ENCODE results near the gene CCDC88A. TPM values are rescaled to one million over a fixed set of nuclear protein-coding genes. Genes with fewer than 3 reads are reported as not detected.
A peak's percentile ranks its signal among the peaks of the same experiment; 100 is the strongest.

The CCDC88A gene
- 47.3 TPM for polyA plus RNA-seq (2013, experiment 1 of 2)
- polyA plus RNA-seq (2013, experiment 2 of 2), result 43.5 TPM

GRCh38 chr2:55419679-55420438 is at the start of gene CCDC88A:
TSS of gene CCDC88A (minus strand) at chr2:55419856. CDS start at chr2:55419079, 777 bp downstream.
- under 1% methylated on average over 51 of the region's 62 CpGs for WGBS
- Histone ChIP-seq H2BK15ac (ENCODE audit: low read depth, poor library complexity, severe bottlenecking) (peak within 1 kb of the TSS; percentile 96), H3K79me1 (replicated peaks; ENCODE audit: low read length, poor library complexity, severe bottlenecking) (peaks cover 7% of the 10 kb centered on the region), H3K36me3 (ENCODE audit: control insufficient read depth in 1 of 2, insufficient read depth in 2 of 2, low read depth in 1 of 2, low read length in 2 of 2) (no peaks in the 10 kb centered on the region), H3K4me2 (ENCODE audit: low read length, poor library complexity, severe bottlenecking) (peak within 1 kb of the TSS; percentile 96), H2BK12ac (ENCODE audit: low read length in 2 of 2) (peak within 1 kb of the TSS; percentile 6 to 98), H3K4ac (ENCODE audit: low read depth in 1 of 2, low read length in 2 of 2) (peak within 1 kb of the TSS; percentile 82 to 84), H3K23ac (ENCODE audit: low read length in 2 of 2) (peak within 1 kb of the TSS in 1 of 2 experiments; percentile 77), H3K27ac (ENCODE audit: low read length, poor library complexity, severe bottlenecking) (peak within 1 kb of the TSS; percentile 92), H3K4me1 (ENCODE audit: control insufficient read depth, insufficient read depth, low read depth, low read length) (no peaks in the 10 kb centered on the region), H2BK5ac (ENCODE audit: low read depth, low read length, poor library complexity, severe bottlenecking) (peak within 1 kb of the TSS; percentile 71), H2AK5ac (ENCODE audit: low read length, severe bottlenecking) (no peak within 1 kb of the TSS), H3K27me3 (ENCODE audit: control insufficient read depth in 1 of 2, insufficient read depth in 1 of 2, low read length in 2 of 2) (no peaks in the 10 kb centered on the region), H3K4me3 (ENCODE audit: insufficient read depth in 1 of 2, low read depth in 1 of 2, low read length in 2 of 2) (peak within 1 kb of the TSS; percentile 79 to 94), H3K9me3 (ENCODE audit: control insufficient read depth, low read length) (no peaks in the 10 kb centered on the region), H3K14ac (ENCODE audit: low read length in 2 of 2) (peak within 1 kb of the TSS in 1 of 2 experiments; percentile 99), H3K18ac (ENCODE audit: low read depth in 1 of 2, low read length in 2 of 2) (peak within 1 kb of the TSS; percentile 95 to 98), H4K91ac (ENCODE audit: low read length) (peak within 1 kb of the TSS; percentile 48), H4K8ac (ENCODE audit: low read length) (peak within 1 kb of the TSS; percentile 78), H2AFZ (ENCODE audit: low read depth, low read length) (peak within 1 kb of the TSS; percentile 99), H3K9ac (ENCODE audit: low read length) (peak within 1 kb of the TSS; percentile 94), H2BK120ac (ENCODE audit: low read depth, low read length) (peak within 1 kb of the TSS; percentile 54)
- DNase-seq, result peak; percentile 98

GRCh38 chr2:55461679-55462078 is 42.0 kb upstream of the CCDC88A start:
- no peak overlapping the region for H2AFZ ChIP-seq (ENCODE audit: low read depth, low read length)
- H3K23ac ChIP-seq (ENCODE audit: low read length in 2 of 2), result no peak overlapping the region
- no peak for DNase-seq
- H3K9ac ChIP-seq (ENCODE audit: low read length), result no peak overlapping the region
- H3K18ac ChIP-seq (ENCODE audit: low read depth in 1 of 2, low read length in 2 of 2), result no peak overlapping the region
- H3K27me3 ChIP-seq (ENCODE audit: control insufficient read depth in 1 of 2, insufficient read depth in 1 of 2, low read length in 2 of 2), result no peaks in the 10 kb centered on the region
- H3K36me3 ChIP-seq (ENCODE audit: control insufficient read depth in 1 of 2, insufficient read depth in 2 of 2, low read depth in 1 of 2, low read length in 2 of 2), result no peaks in the 10 kb centered on the region
- H4K91ac ChIP-seq (ENCODE audit: low read length), result no peak overlapping the region
- no peak overlapping the region for H3K14ac ChIP-seq (ENCODE audit: low read length in 2 of 2)
- no peaks in the 10 kb centered on the region for H3K79me1 ChIP-seq (replicated peaks; ENCODE audit: low read length, poor library complexity, severe bottlenecking)
- no peak overlapping the region for H4K8ac ChIP-seq (ENCODE audit: low read length)
- H2BK15ac ChIP-seq (ENCODE audit: low read depth, poor library complexity, severe bottlenecking), result no peak overlapping the region
- H2BK12ac ChIP-seq (ENCODE audit: low read length in 2 of 2), result no peak overlapping the region
- H3K9me3 ChIP-seq (ENCODE audit: control insufficient read depth, low read length), result no peaks in the 10 kb centered on the region
- H3K27ac ChIP-seq (ENCODE audit: low read length, poor library complexity, severe bottlenecking), result no peak overlapping the region
- WGBS, result no CpG with 5 or more reads among the region's 2 CpGs
- H3K4me1 ChIP-seq (ENCODE audit: control insufficient read depth, insufficient read depth, low read depth, low read length), result no peaks in the 10 kb centered on the region
- H2BK120ac ChIP-seq (ENCODE audit: low read depth, low read length), result no peak overlapping the region
- H3K4me2 ChIP-seq (ENCODE audit: low read length, poor library complexity, severe bottlenecking), result no peak overlapping the region
- no peak overlapping the region for H2AK5ac ChIP-seq (ENCODE audit: low read length, severe bottlenecking)
- H3K4me3 ChIP-seq (ENCODE audit: insufficient read depth in 1 of 2, low read depth in 1 of 2, low read length in 2 of 2), result no peak overlapping the region
- no peak overlapping the region for H2BK5ac ChIP-seq (ENCODE audit: low read depth, low read length, poor library complexity, severe bottlenecking)
- no peak overlapping the region for H3K4ac ChIP-seq (ENCODE audit: low read depth in 1 of 2, low read length in 2 of 2)

- H2BK5ac ChIP-seq (ENCODE audit: low read depth, low read length, poor library complexity, severe bottlenecking), result no peak overlapping the region
- H2AK5ac ChIP-seq (ENCODE audit: low read length, severe bottlenecking), result no peak overlapping the region
- H4K8ac ChIP-seq (ENCODE audit: low read length), result no peak overlapping the region
- no peak overlapping the region for H2BK120ac ChIP-seq (ENCODE audit: low read depth, low read length)
- H3K23ac ChIP-seq (ENCODE audit: low read length in 2 of 2), result no peak overlapping the region
- peak overlapping the region; percentile 33 for H3K9ac ChIP-seq (ENCODE audit: low read length)
- H3K14ac ChIP-seq (ENCODE audit: low read length in 2 of 2), result no peak overlapping the region
- no peaks in the 10 kb centered on the region for H3K79me1 ChIP-seq (replicated peaks; ENCODE audit: low read length, poor library complexity, severe bottlenecking)
- H3K27me3 ChIP-seq (ENCODE audit: control insufficient read depth in 1 of 2, insufficient read depth in 1 of 2, low read length in 2 of 2), result no peaks in the 10 kb centered on the region
- H3K4me1 ChIP-seq (ENCODE audit: control insufficient read depth, insufficient read depth, low read depth, low read length), result no peaks in the 10 kb centered on the region
- no peak overlapping the region for H3K4ac ChIP-seq (ENCODE audit: low read depth in 1 of 2, low read length in 2 of 2)
- 71% methylated on average over 3 of the region's 3 CpGs for WGBS
- H3K9me3 ChIP-seq (ENCODE audit: control insufficient read depth, low read length), result no peaks in the 10 kb centered on the region
- DNase-seq, result peak; percentile 60
- no peak overlapping the region for H3K4me3 ChIP-seq (ENCODE audit: insufficient read depth in 1 of 2, low read depth in 1 of 2, low read length in 2 of 2)
- no peak overlapping the region for H4K91ac ChIP-seq (ENCODE audit: low read length)
- no peak overlapping the region for H3K27ac ChIP-seq (ENCODE audit: low read length, poor library complexity, severe bottlenecking)
- no peaks in the 10 kb centered on the region for H3K36me3 ChIP-seq (ENCODE audit: control insufficient read depth in 1 of 2, insufficient read depth in 2 of 2, low read depth in 1 of 2, low read length in 2 of 2)
- H2BK12ac ChIP-seq (ENCODE audit: low read length in 2 of 2), result no peak overlapping the region
- H2AFZ ChIP-seq (ENCODE audit: low read depth, low read length), result no peak overlapping the region
- no peak overlapping the region for H3K18ac ChIP-seq (ENCODE audit: low read depth in 1 of 2, low read length in 2 of 2)
- H3K4me2 ChIP-seq (ENCODE audit: low read length, poor library complexity, severe bottlenecking), result no peak overlapping the region
- H2BK15ac ChIP-seq (ENCODE audit: low read depth, poor library complexity, severe bottlenecking), result no peak overlapping the region
Measured at GRCh38 chr2:55460562-55460961, 40.9 kb upstream of the CCDC88A start.

- no peak overlapping the region for H3K4me2 ChIP-seq (ENCODE audit: low read length, poor library complexity, severe bottlenecking)
- H2AK5ac ChIP-seq (ENCODE audit: low read length, severe bottlenecking), result no peak overlapping the region
- no peaks in the 10 kb centered on the region for H3K4me1 ChIP-seq (ENCODE audit: control insufficient read depth, insufficient read depth, low read depth, low read length)
- no peak overlapping the region for H3K18ac ChIP-seq (ENCODE audit: low read depth in 1 of 2, low read length in 2 of 2)
- no peak overlapping the region for H3K4me3 ChIP-seq (ENCODE audit: insufficient read depth in 1 of 2, low read depth in 1 of 2, low read length in 2 of 2)
- no peak overlapping the region for H2BK12ac ChIP-seq (ENCODE audit: low read length in 2 of 2)
- no peaks in the 10 kb centered on the region for H3K36me3 ChIP-seq (ENCODE audit: control insufficient read depth in 1 of 2, insufficient read depth in 2 of 2, low read depth in 1 of 2, low read length in 2 of 2)
- no peak overlapping the region for H2BK5ac ChIP-seq (ENCODE audit: low read depth, low read length, poor library complexity, severe bottlenecking)
- no peaks in the 10 kb centered on the region for H3K9me3 ChIP-seq (ENCODE audit: control insufficient read depth, low read length)
- no peak overlapping the region for H2BK120ac ChIP-seq (ENCODE audit: low read depth, low read length)
- H4K91ac ChIP-seq (ENCODE audit: low read length), result no peak overlapping the region
- no peak overlapping the region for H2BK15ac ChIP-seq (ENCODE audit: low read depth, poor library complexity, severe bottlenecking)
- H3K9ac ChIP-seq (ENCODE audit: low read length), result no peak overlapping the region
- WGBS, result 87% methylated on average over 11 of the region's 11 CpGs
- H3K79me1 ChIP-seq (replicated peaks; ENCODE audit: low read length, poor library complexity, severe bottlenecking), result no peaks in the 10 kb centered on the region
- no peak overlapping the region for H3K4ac ChIP-seq (ENCODE audit: low read depth in 1 of 2, low read length in 2 of 2)
- no peak overlapping the region for H3K14ac ChIP-seq (ENCODE audit: low read length in 2 of 2)
- no peaks in the 10 kb centered on the region for H3K27me3 ChIP-seq (ENCODE audit: control insufficient read depth in 1 of 2, insufficient read depth in 1 of 2, low read length in 2 of 2)
- no peak overlapping the region for H4K8ac ChIP-seq (ENCODE audit: low read length)
- no peak for DNase-seq
- H3K23ac ChIP-seq (ENCODE audit: low read length in 2 of 2), result no peak overlapping the region
- H3K27ac ChIP-seq (ENCODE audit: low read length, poor library complexity, severe bottlenecking), result no peak overlapping the region
- H2AFZ ChIP-seq (ENCODE audit: low read depth, low read length), result no peak overlapping the region
Measured at GRCh38 chr2:55459714-55460274, 40.1 kb upstream of the CCDC88A start.
